ENCODE data around the gene CSF1.

DNA sequence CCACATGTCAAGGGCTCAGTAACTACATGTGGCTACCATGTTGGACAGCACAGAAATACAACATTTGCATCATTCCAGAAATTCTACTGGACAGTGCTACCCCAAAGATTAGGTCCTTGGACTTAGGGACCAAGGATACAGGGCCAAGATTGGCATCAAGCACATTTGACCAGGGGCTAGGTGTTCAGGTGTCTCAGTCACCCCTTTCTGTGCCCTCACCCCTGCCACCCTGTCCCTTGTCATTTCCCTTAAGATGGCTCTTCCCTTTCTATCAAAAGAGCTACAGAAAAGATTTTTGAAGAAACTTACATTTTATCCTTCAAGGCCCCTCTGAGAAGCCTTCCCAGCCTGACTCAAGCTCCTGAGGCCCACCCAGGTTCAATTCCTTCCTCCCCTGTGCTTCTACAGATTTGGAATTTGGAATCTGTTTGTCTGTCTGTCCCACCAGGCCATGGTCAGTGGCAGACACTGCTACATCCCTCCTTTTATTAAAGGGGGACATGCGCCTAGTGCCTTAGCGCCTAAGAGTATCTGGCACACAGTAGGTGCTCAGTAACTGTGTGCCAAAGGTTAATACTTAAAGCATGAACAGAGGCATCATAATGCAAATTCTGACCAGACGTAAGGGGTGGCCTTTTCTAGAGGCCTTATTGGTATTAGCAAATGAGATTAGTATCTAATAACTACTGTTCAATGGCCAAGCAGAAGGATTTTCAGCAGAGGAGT is 21.4 kb downstream of the CSF1 start:
- TF ChIP-seq BHLHE40 (IDR thresholded peaks at IDR 0.05; ENCODE audit: borderline replicate concordance) (no peak), FOXK2 (IDR thresholded peaks at IDR 0.05) (no peak), SP1 (IDR thresholded peaks at IDR 0.05) (no peak), SUZ12 (IDR thresholded peaks at IDR 0.05) (no peak), NFRKB (IDR thresholded peaks at IDR 0.05) (no peak), FOXA1 (IDR thresholded peaks at IDR 0.05) (no peak), FOXM1 (IDR thresholded peaks at IDR 0.05; ENCODE audit: borderline replicate concordance) (no peak), ELF4 (IDR thresholded peaks at IDR 0.05) (no peak), TARDBP (IDR thresholded peaks at IDR 0.05) (no peak), L3MBTL2 (conservative IDR thresholded peaks at IDR 0.05) (no peak), ARNT (IDR thresholded peaks at IDR 0.05) (no peak)
